HepG2 (cell line): ENCODE data around the gene FLAD1. TPM values are rescaled to one million over a fixed set of nuclear protein-coding genes. Genes with fewer than 3 reads are reported as not detected.

Experiments used
- ARNT ChIP-seq: fragments of 450-650 bp; IDR thresholded peaks from 2 replicates; pipeline ENCODE4 v1.6.1; 2017
- ATF6 ChIP-seq: sonication (generic); formaldehyde crosslinking; conservative IDR thresholded peaks from 2 replicates; pipeline ENCODE4 v1.4.0; 2020; ENCODE audit warnings: missing genetic modification reagents
- CBFB ChIP-seq: sonication (generic); formaldehyde crosslinking; IDR thresholded peaks from 2 replicates; pipeline ENCODE4 v1.4.0; 2020; ENCODE audit warnings: missing genetic modification reagents
- CSRNP1 ChIP-seq: sonication (generic); formaldehyde crosslinking; IDR thresholded peaks from 2 replicates; pipeline ENCODE4 v1.8.1; 2023; ENCODE audit warnings: mild to moderate bottlenecking, missing genetic modification reagents
- ELK4 ChIP-seq: sonication (generic); formaldehyde crosslinking; IDR thresholded peaks from 2 replicates; pipeline ENCODE4 v1.9.0; 2021; ENCODE audit warnings: missing genetic modification reagents, borderline replicate concordance
- ESRRA ChIP-seq: sonication (generic); formaldehyde crosslinking; IDR thresholded peaks from 2 replicates; pipeline ENCODE4 v1.5.1; 2020; ENCODE audit warnings: mild to moderate bottlenecking, low read depth, missing genetic modification reagents
- HES4 ChIP-seq: sonication (generic); formaldehyde crosslinking; IDR thresholded peaks from 2 replicates; pipeline ENCODE4 v1.9.0; 2021; ENCODE audit warnings: mild to moderate bottlenecking, missing genetic modification reagents, borderline replicate concordance
- MNT ChIP-seq: fragments of 450-650 bp; IDR thresholded peaks from 2 replicates; pipeline ENCODE4 v1.6.1; 2016
- SMAD3 ChIP-seq: sonication (generic); formaldehyde crosslinking; IDR thresholded peaks from 2 replicates; pipeline ENCODE4 v1.4.0; 2020; ENCODE audit warnings: missing genetic modification reagents
- STAT6 ChIP-seq: sonication (generic); formaldehyde crosslinking; IDR thresholded peaks from 2 replicates; pipeline ENCODE4 v1.4.0; 2020; ENCODE audit warnings: missing genetic modification reagents, mild to moderate bottlenecking, borderline replicate concordance
- TEAD3 ChIP-seq: optimal IDR thresholded peaks from 2 replicates; pipeline ENCODE3; 2016; ENCODE audit warnings: borderline replicate concordance
- ZNF326 ChIP-seq: sonication (generic); formaldehyde crosslinking; IDR thresholded peaks from 2 replicates; pipeline ENCODE4 v1.4.0; 2020; ENCODE audit warnings: missing genetic modification reagents, borderline replicate concordance
- ZNF441 ChIP-seq: sonication (generic); formaldehyde crosslinking; IDR thresholded peaks from 2 replicates; pipeline ENCODE4 v1.7.0; 2021; ENCODE audit warnings: missing genetic modification reagents, borderline replicate concordance
- ZNF512 ChIP-seq: sonication (generic); formaldehyde crosslinking; IDR thresholded peaks from 2 replicates; pipeline ENCODE4 v1.4.0; 2020; ENCODE audit warnings: mild to moderate bottlenecking, missing genetic modification reagents
- ZNF775 ChIP-seq: sonication (generic); formaldehyde crosslinking; IDR thresholded peaks from 2 replicates; pipeline ENCODE4 v1.4.0; 2020; ENCODE audit warnings: missing genetic modification reagents, mild to moderate bottlenecking, moderate library complexity, borderline replicate concordance
- ZSCAN29 ChIP-seq: sonication (generic); formaldehyde crosslinking; conservative IDR thresholded peaks from 2 replicates; pipeline ENCODE4 v1.4.0; 2020; ENCODE audit warnings: mild to moderate bottlenecking, missing genetic modification reagents
- polyA plus RNA-seq, 8 experiments: library from polyadenylated mRNA; depleted of rRNA in 3 of 8; stranded (reverse) in 7 of 8; unstranded in 1 of 8; fragments of >200 nt; fragmentation: Illumina TruSeq in 4 of 8; extraction: Trizol in 4 of 8; gene quantifications; 2 replicates each; pipeline versions ENCODE4 v1.2.1 to v1.2.3, GENCODE V29; 2011 to 2016; ENCODE audit warnings: low read depth in 4 of 8, missing spikeins in 1 of 8, mixed read lengths in 1 of 8; ENCODE audit not compliant: insufficient read depth in 1 of 8
- total RNA-seq, 5 experiments: library from RNA; depleted of rRNA; stranded (reverse); fragments of >200 nt; fragmentation: Illumina TruSeq; extraction: Trizol; gene quantifications; 2 replicates each; pipeline ENCODE4 v1.2.3, GENCODE V29; 2016; ENCODE audit warnings: low read depth in 1 of 5

Gene FLAD1
- total and polyA plus RNA-seq, 2 of the 13 experiments (the other 11 are each of a cell fraction or from before 2014, with no cell fraction given): 25.9 to 32.8 TPM

- TF ChIP-seq STAT6 (CRISPR knock-in tag) (no peak), ESRRA (no peak), ARNT (no peak), MNT (peak; percentile 92), CBFB (no peak), HES4 (CRISPR knock-in tag) (no peak), ZNF775 (CRISPR knock-in tag) (no peak), ZNF326 (CRISPR knock-in tag) (no peak), ZNF441 (CRISPR knock-in tag) (no peak), SMAD3 (no peak; the same call in 1 of the 2 replicates), ATF6 (no peak), ZNF512 (no peak), ELK4 (CRISPR knock-in tag) (no peak), CSRNP1 (CRISPR knock-in tag) (no peak), TEAD3 (no peak), ZSCAN29 (no peak)
Measured at GRCh38 chr1:154982897-154983648, at the start of gene FLAD1 (continued).
